Upper lobe of right lung (tissue), 1 donor: ENCODE results near the gene NACC2. TPM values are rescaled to one million over a fixed set of nuclear protein-coding genes. Genes with fewer than 3 reads are reported as not detected.

Source experiments
- ATAC-seq: fragments of 200-7000 bp; cut with Tn5 transposase; one replicate; pipeline ENCODE4 v1.9.1; 2020; ENCODE audit warnings: mild to moderate bottlenecking, moderate library complexity
- DNase-seq: peaks from one replicate; pipeline ENCODE4 v3.0.0-alpha.2; 2020
- H3K27ac ChIP-seq: fragments of 200-600 bp; one replicate; pipeline ENCODE4 v1.8.0; 2022
- H3K27me3 ChIP-seq: fragments of 200-600 bp; one replicate; pipeline ENCODE4 v1.8.0; 2022; ENCODE audit warnings: mild to moderate bottlenecking
- H3K36me3 ChIP-seq: fragments of 200-600 bp; one replicate; pipeline ENCODE4 v1.8.0; 2022
- H3K4me1 ChIP-seq: fragments of 200-600 bp; one replicate; pipeline ENCODE4 v1.8.0; 2022
- H3K4me3 ChIP-seq: fragments of 200-600 bp; one replicate; pipeline ENCODE4 v1.8.0; 2022; ENCODE audit warnings: mild to moderate bottlenecking
- H3K9me3 ChIP-seq: fragments of 200-600 bp; one replicate; pipeline ENCODE4 v1.8.0; 2022
- CTCF ChIP-seq: fragments of 200-600 bp; IDR thresholded peaks from one replicate; pipeline ENCODE4 v1.8.0; 2022; ENCODE audit warnings: antibody characterized with exemption
- intact Hi-C: fragments of 100-400 bp; cut with DNase I; formaldehyde crosslinking; loops from one replicate; pipeline ENCODE4 v1.11.0; 2022
- total RNA-seq: library from RNA; stranded (reverse); fragmentation: NEBNext Ultra II Directional; extraction: Animal tissue kit (Norgen Biotek cat#: 25700); gene quantifications from one replicate; pipeline ENCODE4 v1.2.1, GENCODE V29; 2021
- donor health status: DM: no; HTN: yes; CAD: no; lungs with severe emphysema.

NACC2 gene
- total RNA-seq, 1 donor from 2014 or later: 33.5 TPM

GRCh38 chr9:136090768-136091581 lies 4.1 kb downstream of the NACC2 start:
- Histone ChIP-seq H3K4me1 (peaks cover 66% of the 10 kb centered on the region), H3K36me3 (no peaks in the 10 kb centered on the region), H3K9me3 (no peaks in the 10 kb centered on the region), H3K27ac (peak overlapping the region; percentile 70), H3K4me3 (no peak overlapping the region), H3K27me3 (no peaks in the 10 kb centered on the region)
- DNase-seq (peak; percentile 54), ATAC-seq (no peak)
- intact Hi-C loops: no loop called here
- TF ChIP-seq CTCF: no peak

DNA sequence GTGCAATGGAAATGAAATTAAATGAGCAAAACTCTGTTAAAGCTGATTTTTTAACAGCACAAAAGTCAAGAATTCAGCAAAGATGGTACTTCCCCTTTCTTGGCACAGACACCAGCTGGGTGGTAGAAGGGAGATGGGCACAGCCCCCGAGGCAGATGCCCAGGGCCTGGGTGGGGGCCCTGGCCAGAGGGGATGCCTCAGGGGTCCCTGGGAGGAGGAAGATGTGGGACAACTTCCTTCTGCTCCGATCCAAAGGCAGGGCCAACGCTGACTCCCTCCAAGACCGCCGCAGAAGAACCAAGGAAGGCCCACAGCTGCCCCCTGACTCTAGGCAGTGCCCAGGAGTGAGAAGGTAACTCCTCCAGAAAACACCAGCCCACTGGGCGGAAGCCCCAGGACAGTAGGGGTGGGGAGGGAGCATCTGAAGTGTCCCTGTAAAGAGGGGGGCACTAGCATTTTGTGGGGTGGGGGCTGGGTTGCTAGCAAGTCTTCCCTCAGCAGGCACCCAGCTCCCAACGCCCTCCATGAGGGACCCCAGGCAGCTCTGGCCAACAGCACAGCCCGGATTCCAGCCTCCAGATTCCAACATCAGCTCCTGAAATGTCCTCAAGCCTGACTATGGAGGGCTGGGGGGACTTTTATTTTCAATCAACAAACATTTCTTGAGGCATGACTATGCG lies 4.9 kb downstream of the NACC2 start:
- H3K27ac ChIP-seq: peak overlapping the region; percentile 19
- intact Hi-C loops: no loop called here
- no peak overlapping the region for H3K4me3 ChIP-seq
- no peaks in the 10 kb centered on the region for H3K27me3 ChIP-seq
- no peak for ATAC-seq
- peaks cover 68% of the 10 kb centered on the region for H3K4me1 ChIP-seq
- no peak for DNase-seq
- no peak for TF ChIP-seq CTCF
- H3K9me3 ChIP-seq: no peaks in the 10 kb centered on the region
- H3K36me3 ChIP-seq: no peaks in the 10 kb centered on the region

GRCh38 chr9:136089697-136090045 lies 5.4 kb downstream of the NACC2 start:
- DNase-seq (no peak), ATAC-seq (no peak)
- Histone ChIP-seq H3K27me3 (no peaks in the 10 kb centered on the region), H3K36me3 (no peaks in the 10 kb centered on the region), H3K9me3 (no peaks in the 10 kb centered on the region), H3K4me3 (no peak overlapping the region), H3K4me1 (peaks cover 69% of the 10 kb centered on the region), H3K27ac (no peak overlapping the region)
- intact Hi-C loops: no loop called here
- peak; percentile 40 for TF ChIP-seq CTCF

GRCh38 chr9:136088939-136089696 lies 6.0 kb downstream of the NACC2 start:
- Histone ChIP-seq H3K27me3 (no peaks in the 10 kb centered on the region), H3K36me3 (no peaks in the 10 kb centered on the region), H3K4me1 (peaks cover 71% of the 10 kb centered on the region), H3K9me3 (no peaks in the 10 kb centered on the region), H3K27ac (no peak overlapping the region), H3K4me3 (no peak overlapping the region)
- peak; percentile 76 for DNase-seq
- intact Hi-C loops: no loop called here
- no peak for ATAC-seq
- TF ChIP-seq CTCF: no peak

- intact Hi-C loops: no loop called here
- DNase-seq (no peak), ATAC-seq (no peak)
- Histone ChIP-seq H3K4me1 (peaks cover 67% of the 10 kb centered on the region), H3K27ac (no peak overlapping the region), H3K36me3 (no peaks in the 10 kb centered on the region), H3K9me3 (no peaks in the 10 kb centered on the region), H3K4me3 (no peak overlapping the region), H3K27me3 (no peaks in the 10 kb centered on the region)
- TF ChIP-seq CTCF: no peak
These were observed 6.6 kb downstream of the NACC2 start for GRCh38 chr9:136088481-136088938.
